Fibroblast of mammary gland (primary cell): Measurements from ENCODE around the gene CDC42EP2.
A peak's percentile ranks its signal among the peaks of the same experiment; 100 is the strongest.

ENCODE experiments used
- DNase-seq: peaks from one replicate; pipeline ENCODE4 v3.0.0-alpha.2; 2010; ENCODE audit warnings: low read depth
- H3K4me3 ChIP-seq: 2 replicates; pipeline ENCODE4 v1.5.1; 2011; ENCODE audit warnings: low read depth, mild to moderate bottlenecking, low read length, moderate library complexity; ENCODE audit not compliant: control insufficient read depth
- TF ChIP-seq, protein P1 (sequence below): conservative IDR thresholded peaks from 2 replicates; pipeline ENCODE4 v1.5.1; 2011; ENCODE audit warnings: low read depth, low read length, inconsistent platforms; ENCODE audit not compliant: control insufficient read depth, insufficient read depth

CDC42EP2 gene

DNA sequence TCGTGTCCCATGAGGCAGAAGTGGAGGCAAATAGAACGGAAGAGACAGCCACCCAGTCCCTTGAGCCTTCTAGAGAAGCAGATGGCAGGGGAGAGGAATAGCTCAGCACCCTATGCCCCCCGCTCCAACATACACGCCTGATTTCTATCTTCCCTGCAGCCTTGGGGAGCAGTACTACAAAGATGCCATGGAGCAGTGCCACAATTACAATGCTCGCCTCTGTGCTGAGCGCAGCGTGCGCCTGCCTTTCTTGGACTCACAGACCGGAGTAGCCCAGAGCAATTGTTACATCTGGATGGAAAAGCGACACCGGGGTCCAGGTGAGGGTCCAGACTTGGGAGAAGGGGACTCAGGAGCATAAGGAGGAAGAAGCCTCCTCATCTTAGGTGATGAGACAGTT is 25.6 kb downstream of the CDC42EP2 start:
- no peak for DNase-seq
- TF ChIP-seq, protein P1, sequence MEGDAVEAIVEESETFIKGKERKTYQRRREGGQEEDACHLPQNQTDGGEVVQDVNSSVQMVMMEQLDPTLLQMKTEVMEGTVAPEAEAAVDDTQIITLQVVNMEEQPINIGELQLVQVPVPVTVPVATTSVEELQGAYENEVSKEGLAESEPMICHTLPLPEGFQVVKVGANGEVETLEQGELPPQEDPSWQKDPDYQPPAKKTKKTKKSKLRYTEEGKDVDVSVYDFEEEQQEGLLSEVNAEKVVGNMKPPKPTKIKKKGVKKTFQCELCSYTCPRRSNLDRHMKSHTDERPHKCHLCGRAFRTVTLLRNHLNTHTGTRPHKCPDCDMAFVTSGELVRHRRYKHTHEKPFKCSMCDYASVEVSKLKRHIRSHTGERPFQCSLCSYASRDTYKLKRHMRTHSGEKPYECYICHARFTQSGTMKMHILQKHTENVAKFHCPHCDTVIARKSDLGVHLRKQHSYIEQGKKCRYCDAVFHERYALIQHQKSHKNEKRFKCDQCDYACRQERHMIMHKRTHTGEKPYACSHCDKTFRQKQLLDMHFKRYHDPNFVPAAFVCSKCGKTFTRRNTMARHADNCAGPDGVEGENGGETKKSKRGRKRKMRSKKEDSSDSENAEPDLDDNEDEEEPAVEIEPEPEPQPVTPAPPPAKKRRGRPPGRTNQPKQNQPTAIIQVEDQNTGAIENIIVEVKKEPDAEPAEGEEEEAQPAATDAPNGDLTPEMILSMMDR = no peak
- no peak overlapping the region for H3K4me3 ChIP-seq

DNA sequence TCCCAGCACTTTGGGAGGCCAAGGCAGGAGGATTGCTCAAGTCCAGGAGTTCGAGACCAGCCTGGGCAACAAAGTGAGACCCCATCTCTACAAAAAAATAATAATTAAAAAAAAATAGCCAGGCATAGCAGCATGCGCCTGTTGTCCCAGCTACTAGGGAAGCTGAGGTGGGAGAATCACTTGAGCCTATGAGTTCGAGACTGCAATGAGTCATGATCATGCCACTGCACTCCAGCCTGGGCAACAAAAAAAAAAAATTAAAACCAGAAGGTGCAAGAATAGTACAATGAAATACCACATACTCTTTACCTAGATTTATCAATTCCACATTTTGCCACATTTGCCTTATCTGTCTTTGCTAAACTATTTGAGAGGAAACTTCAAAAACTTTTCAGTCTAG is 27.2 kb downstream of the CDC42EP2 start:
- peak; percentile 48 for DNase-seq
- TF ChIP-seq, protein P1 = no peak
- no peak overlapping the region for H3K4me3 ChIP-seq

DNA sequence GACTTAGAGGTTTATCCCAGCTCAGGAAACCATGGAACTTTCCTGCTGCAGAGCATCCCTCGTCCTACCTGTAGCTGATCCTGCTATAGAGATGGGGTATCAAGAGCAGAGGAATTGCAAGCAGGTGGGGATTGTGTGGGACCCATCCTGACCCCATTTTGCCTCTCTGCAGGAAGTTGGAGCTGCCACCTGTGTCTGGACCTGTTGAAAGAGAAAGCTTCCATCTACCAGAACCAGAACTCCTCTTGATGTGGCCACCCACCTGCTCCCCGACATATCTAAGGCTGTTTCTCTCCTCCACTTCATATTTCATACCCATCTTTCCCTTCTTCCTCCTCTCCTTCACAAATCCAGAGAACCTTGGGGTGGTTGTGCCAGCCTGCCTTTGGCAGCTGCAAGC is 36.8 kb downstream of the CDC42EP2 start:
- no peak for DNase-seq
- TF ChIP-seq, protein P1 = no peak

DNA sequence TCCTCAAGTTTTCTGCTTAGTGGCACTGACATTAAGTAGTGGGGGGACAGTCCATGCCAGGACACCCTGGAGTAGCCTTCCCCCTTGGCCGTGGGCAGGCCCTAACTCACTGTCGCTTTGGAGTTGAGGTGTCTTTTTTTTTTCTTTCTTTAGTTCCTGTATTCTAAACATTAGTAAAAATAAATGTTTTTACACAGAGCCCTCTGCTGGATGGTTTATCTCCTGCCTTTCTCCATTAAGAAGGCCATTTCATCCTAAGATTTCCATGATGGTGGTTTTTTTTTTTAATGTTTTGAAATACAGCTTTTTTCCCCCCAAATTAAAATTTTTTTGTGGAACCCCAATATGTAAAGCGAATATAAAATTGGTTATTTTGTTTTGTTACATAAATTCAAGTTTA is 38.1 kb downstream of the CDC42EP2 start:
- no peak overlapping the region for H3K4me3 ChIP-seq
- DNase-seq = peak; percentile 30
- TF ChIP-seq, protein P1 = peak; percentile 37

More for the DNA sequence above, 36.8 kb downstream of the CDC42EP2 start:
- no peak overlapping the region for H3K4me3 ChIP-seq

DNA sequence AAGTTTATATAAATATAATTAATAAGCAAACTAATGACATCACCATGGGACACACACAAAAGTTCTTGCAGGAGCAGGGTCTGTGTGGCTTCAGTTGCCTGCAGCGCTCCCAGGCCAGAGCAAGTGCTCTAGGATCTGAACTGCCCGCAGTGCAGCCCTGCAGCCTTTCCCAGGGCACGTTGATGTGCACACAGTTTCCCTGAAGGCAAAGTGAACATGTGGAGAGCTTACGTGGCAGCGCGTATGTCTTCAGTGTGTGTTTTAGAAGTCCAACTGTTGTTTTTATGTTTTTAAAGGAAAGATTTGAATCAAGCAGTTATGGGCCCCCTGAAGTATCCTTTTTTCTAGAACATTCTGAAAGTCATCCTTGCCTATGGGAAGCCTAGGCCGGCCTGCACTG is 38.7 kb downstream of the CDC42EP2 start:
- DNase-seq = no peak
- TF ChIP-seq, protein P1 = no peak
- H3K4me3 ChIP-seq = no peak overlapping the region

DNA sequence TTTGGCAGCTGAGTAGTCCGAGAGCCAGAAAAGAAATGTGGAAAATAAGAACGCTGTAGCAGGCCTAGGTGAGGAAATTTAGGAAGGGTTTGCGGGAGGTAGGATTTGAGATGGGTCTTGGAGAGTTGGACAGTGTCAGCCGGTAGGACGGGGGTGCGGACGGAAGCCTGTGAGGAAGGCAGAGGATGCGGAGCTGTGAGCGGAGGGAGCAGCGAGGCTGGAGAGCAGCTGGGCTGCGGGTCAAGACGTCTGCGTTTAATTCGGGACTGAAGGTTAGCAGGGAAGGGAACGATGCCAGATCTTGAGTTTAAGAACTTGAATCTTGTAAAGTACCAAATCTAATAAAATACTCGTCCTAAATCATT is 39.2 kb downstream of the CDC42EP2 start:
- DNase-seq = no peak
- peak overlapping the region; percentile 69 for H3K4me3 ChIP-seq
- TF ChIP-seq, protein P1 = no peak
